Measurements from ENCODE around the gene SUSD4. TPM values are rescaled to one million over a fixed set of nuclear protein-coding genes. Genes with fewer than 3 reads are reported as not detected.

Gene SUSD4
- total and polyA plus RNA-seq, 2 donors: 4.6 to 5.2 TPM

GRCh38 chr1:223197923-223198627, 165.9 kb downstream of the SUSD4 start:
- Histone ChIP-seq H3K27ac (ENCODE audit: low read depth in 1 of 2, low read length in 1 of 2) (no peak overlapping the region), H3K36me3 (ENCODE audit: control insufficient read depth in 2 of 2, insufficient read depth in 2 of 2, low read length in 1 of 2) (no peaks in the 10 kb centered on the region), H3K27me3 (ENCODE audit: control insufficient read depth in 2 of 2, insufficient read depth in 1 of 2, low read length in 1 of 2) (no peaks in the 10 kb centered on the region), H3K4me1 (ENCODE audit: control insufficient read depth in 2 of 2, insufficient read depth in 2 of 2, low read length in 2 of 2) (peaks cover 13 to 39% of the 10 kb centered on the region in 2 donors), H3K9me3 (ENCODE audit: control insufficient read depth in 2 of 2, insufficient read depth in 1 of 2, low read length in 1 of 2) (peaks cover 0 to 4% of the 10 kb centered on the region in 2 donors), H3K4me3 (ENCODE audit: low read length in 2 of 2) (no peak overlapping the region)
- WGBS: 73% methylated on average over 4 of the region's 4 CpGs
- DNase-seq (ENCODE audit: low read depth in 6 of 9, low spot score in 9 of 9): no peak

DNA sequence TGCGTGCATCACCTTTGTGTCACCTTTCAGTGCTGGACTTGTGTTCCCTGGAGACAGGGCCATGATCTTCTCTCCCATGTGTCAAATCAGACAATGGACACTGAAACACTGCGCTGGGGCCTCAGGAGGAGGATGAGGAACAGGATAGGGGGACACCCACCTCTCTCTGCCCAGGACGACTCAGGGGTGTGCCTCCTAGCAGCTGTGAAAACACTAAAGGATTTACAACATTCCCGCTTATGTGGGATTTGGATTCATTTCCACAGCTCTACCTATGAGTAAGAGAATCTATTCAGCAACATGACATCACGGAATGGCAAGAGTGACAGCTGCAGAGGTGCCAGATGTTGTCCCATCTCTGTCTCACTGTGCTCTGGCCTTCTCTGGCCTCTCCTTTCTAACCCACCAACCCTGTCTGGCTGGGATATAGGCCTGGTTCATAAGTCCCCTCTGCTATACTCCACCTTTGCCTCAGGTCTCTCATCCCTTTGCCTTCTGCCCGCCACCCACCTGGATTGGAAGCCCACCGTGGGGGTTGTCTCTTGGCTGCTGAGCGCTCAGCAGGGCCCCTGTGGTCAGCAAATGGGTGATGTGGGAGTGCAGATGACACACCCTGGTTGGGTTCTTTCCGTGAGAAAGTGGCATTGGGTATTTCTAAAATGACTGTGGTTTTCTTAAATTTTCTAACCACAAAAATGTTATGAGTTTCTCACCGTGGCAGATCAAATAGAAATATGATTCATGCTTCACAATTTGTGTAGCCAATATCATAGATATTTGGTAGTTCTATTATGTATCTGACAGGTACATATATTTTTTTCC, 173.9 kb downstream of the SUSD4 start:
- Histone ChIP-seq H3K27ac (ENCODE audit: low read depth in 1 of 2, low read length in 1 of 2) (peak overlapping the region in 1 of 2 donors; percentile 19), H3K4me1 (ENCODE audit: control insufficient read depth in 2 of 2, insufficient read depth in 2 of 2, low read length in 2 of 2) (peaks cover 0 to 18% of the 10 kb centered on the region in 2 donors), H3K36me3 (ENCODE audit: control insufficient read depth in 2 of 2, insufficient read depth in 2 of 2, low read length in 1 of 2) (no peaks in the 10 kb centered on the region), H3K4me3 (ENCODE audit: low read length in 2 of 2) (no peak overlapping the region), H3K27me3 (ENCODE audit: control insufficient read depth in 2 of 2, insufficient read depth in 1 of 2, low read length in 1 of 2) (no peaks in the 10 kb centered on the region), H3K9me3 (ENCODE audit: control insufficient read depth in 2 of 2, insufficient read depth in 1 of 2, low read length in 1 of 2) (peaks cover 0 to 19% of the 10 kb centered on the region in 2 donors)
- peak in 1 of 9 donors; percentile 57 for DNase-seq (ENCODE audit: low read depth in 6 of 9, low spot score in 9 of 9)
- 51% methylated on average over 10 of the region's 10 CpGs for WGBS

GRCh38 chr1:223189525-223189902, 174.5 kb downstream of the SUSD4 start:
- WGBS: 97% methylated on average over 4 of the region's 4 CpGs
- Histone ChIP-seq H3K27ac (ENCODE audit: low read depth in 1 of 2, low read length in 1 of 2) (peak overlapping the region in 1 of 2 donors; percentile 19), H3K4me1 (ENCODE audit: control insufficient read depth in 2 of 2, insufficient read depth in 2 of 2, low read length in 2 of 2) (peaks cover 0 to 12% of the 10 kb centered on the region in 2 donors), H3K4me3 (ENCODE audit: low read length in 2 of 2) (no peak overlapping the region), H3K36me3 (ENCODE audit: control insufficient read depth in 2 of 2, insufficient read depth in 2 of 2, low read length in 1 of 2) (no peaks in the 10 kb centered on the region), H3K27me3 (ENCODE audit: control insufficient read depth in 2 of 2, insufficient read depth in 1 of 2, low read length in 1 of 2) (no peaks in the 10 kb centered on the region), H3K9me3 (ENCODE audit: control insufficient read depth in 2 of 2, insufficient read depth in 1 of 2, low read length in 1 of 2) (peaks cover 0 to 19% of the 10 kb centered on the region in 2 donors)
- no peak for DNase-seq (ENCODE audit: low read depth in 6 of 9, low spot score in 9 of 9)

GRCh38 chr1:223188618-223189356, 175.2 kb downstream of the SUSD4 start:
- no peak overlapping the region for H3K27ac ChIP-seq (ENCODE audit: low read depth in 1 of 2, low read length in 1 of 2)
- DNase-seq (ENCODE audit: low read depth in 6 of 9, low spot score in 9 of 9): no peak
- peaks cover 0 to 15% of the 10 kb centered on the region in 2 donors for H3K9me3 ChIP-seq (ENCODE audit: control insufficient read depth in 2 of 2, insufficient read depth in 1 of 2, low read length in 1 of 2)
- H3K36me3 ChIP-seq (ENCODE audit: control insufficient read depth in 2 of 2, insufficient read depth in 2 of 2, low read length in 1 of 2): no peaks in the 10 kb centered on the region
- H3K27me3 ChIP-seq (ENCODE audit: control insufficient read depth in 2 of 2, insufficient read depth in 1 of 2, low read length in 1 of 2): no peaks in the 10 kb centered on the region
- H3K4me1 ChIP-seq (ENCODE audit: control insufficient read depth in 2 of 2, insufficient read depth in 2 of 2, low read length in 2 of 2): peaks cover 0 to 12% of the 10 kb centered on the region in 2 donors
- no peak overlapping the region for H3K4me3 ChIP-seq (ENCODE audit: low read length in 2 of 2)
- 92% methylated on average over 5 of the region's 5 CpGs for WGBS

- DNase-seq (ENCODE audit: low read depth in 6 of 9, low spot score in 9 of 9): no peak
- H3K4me3 ChIP-seq (ENCODE audit: low read length in 2 of 2): no peak overlapping the region
- 84% methylated on average over 3 of the region's 3 CpGs for whole genome bisulfite sequencing
- H3K36me3 ChIP-seq (ENCODE audit: control insufficient read depth in 2 of 2, insufficient read depth in 2 of 2, low read length in 1 of 2): no peaks in the 10 kb centered on the region
- H3K9me3 ChIP-seq (ENCODE audit: control insufficient read depth in 2 of 2, insufficient read depth in 1 of 2, low read length in 1 of 2): peaks cover 0 to 15% of the 10 kb centered on the region in 2 donors
- no peak overlapping the region for H3K27ac ChIP-seq (ENCODE audit: low read depth in 1 of 2, low read length in 1 of 2)
- H3K4me1 ChIP-seq (ENCODE audit: control insufficient read depth in 2 of 2, insufficient read depth in 2 of 2, low read length in 2 of 2): peaks cover 0 to 12% of the 10 kb centered on the region in 2 donors
- no peaks in the 10 kb centered on the region for H3K27me3 ChIP-seq (ENCODE audit: control insufficient read depth in 2 of 2, insufficient read depth in 1 of 2, low read length in 1 of 2)
These were observed 177.2 kb downstream of the SUSD4 start for GRCh38 chr1:223186800-223187199.

DNA sequence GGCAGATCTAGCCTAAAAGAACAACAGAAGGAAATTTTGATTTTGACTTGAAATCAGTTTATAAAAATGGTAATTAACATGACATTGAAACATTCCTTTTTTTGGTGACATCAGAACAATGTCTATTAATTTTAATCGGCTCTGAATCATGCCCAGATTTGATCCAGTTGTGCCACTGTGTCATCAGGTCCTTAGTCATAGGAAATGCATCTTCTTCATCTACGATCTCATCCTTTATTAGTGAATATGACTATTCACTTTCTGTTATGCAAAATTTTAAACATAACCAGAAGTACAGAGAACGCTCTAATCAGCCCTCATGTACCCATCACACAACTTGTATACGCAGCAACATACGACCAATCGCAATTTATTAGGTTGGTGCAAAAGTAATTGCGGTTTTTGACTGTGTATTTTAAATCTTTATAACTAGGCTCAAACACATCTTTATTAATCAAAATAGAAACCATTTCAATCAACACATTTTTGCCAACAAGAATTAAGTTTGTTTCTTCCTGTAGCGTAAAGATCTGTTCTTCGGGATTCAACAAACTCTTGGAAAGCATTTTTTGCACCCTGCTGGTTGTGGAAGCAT, 180.6 kb downstream of the SUSD4 start:
- Histone ChIP-seq H3K36me3 (ENCODE audit: control insufficient read depth in 2 of 2, insufficient read depth in 2 of 2, low read length in 1 of 2) (no peaks in the 10 kb centered on the region), H3K27ac (ENCODE audit: low read depth in 1 of 2, low read length in 1 of 2) (no peak overlapping the region), H3K4me3 (ENCODE audit: low read length in 2 of 2) (no peak overlapping the region), H3K27me3 (ENCODE audit: control insufficient read depth in 2 of 2, insufficient read depth in 1 of 2, low read length in 1 of 2) (no peaks in the 10 kb centered on the region), H3K4me1 (ENCODE audit: control insufficient read depth in 2 of 2, insufficient read depth in 2 of 2, low read length in 2 of 2) (peaks cover 0 to 19% of the 10 kb centered on the region in 2 donors), H3K9me3 (ENCODE audit: control insufficient read depth in 2 of 2, insufficient read depth in 1 of 2, low read length in 1 of 2) (no peaks in the 10 kb centered on the region)
- WGBS: 97% methylated on average over 9 of the region's 9 CpGs
- no peak for DNase-seq (ENCODE audit: low read depth in 6 of 9, low spot score in 9 of 9)

GRCh38 chr1:223180731-223181321, 183.2 kb downstream of the SUSD4 start:
- 70% methylated on average over 5 of the region's 5 CpGs for WGBS
- no peaks in the 10 kb centered on the region for H3K27me3 ChIP-seq (ENCODE audit: control insufficient read depth in 2 of 2, insufficient read depth in 1 of 2, low read length in 1 of 2)
- H3K9me3 ChIP-seq (ENCODE audit: control insufficient read depth in 2 of 2, insufficient read depth in 1 of 2, low read length in 1 of 2): no peaks in the 10 kb centered on the region
- peak overlapping the region in 1 of 2 donors; percentile 67 for H3K27ac ChIP-seq (ENCODE audit: low read depth in 1 of 2, low read length in 1 of 2)
- H3K36me3 ChIP-seq (ENCODE audit: control insufficient read depth in 2 of 2, insufficient read depth in 2 of 2, low read length in 1 of 2): no peaks in the 10 kb centered on the region
- peak in 1 of 9 donors; percentile 39 for DNase-seq (ENCODE audit: low read depth in 6 of 9, low spot score in 9 of 9)
- H3K4me3 ChIP-seq (ENCODE audit: low read length in 2 of 2): no peak overlapping the region
- peaks cover 0 to 22% of the 10 kb centered on the region in 2 donors for H3K4me1 ChIP-seq (ENCODE audit: control insufficient read depth in 2 of 2, insufficient read depth in 2 of 2, low read length in 2 of 2)

GRCh38 chr1:223179786-223180185, 184.2 kb downstream of the SUSD4 start:
- WGBS: 98% methylated on average over 1 of the region's 1 CpG
- H3K27ac ChIP-seq (ENCODE audit: low read depth in 1 of 2, low read length in 1 of 2): no peak overlapping the region
- DNase-seq (ENCODE audit: low read depth in 6 of 9, low spot score in 9 of 9): no peak

More at GRCh38 chr1:223179786-223180185, 184.2 kb downstream of the SUSD4 start:
- no peaks in the 10 kb centered on the region for H3K9me3 ChIP-seq (ENCODE audit: control insufficient read depth in 2 of 2, insufficient read depth in 1 of 2, low read length in 1 of 2)
- H3K4me3 ChIP-seq (ENCODE audit: low read length in 2 of 2): no peak overlapping the region
- H3K27me3 ChIP-seq (ENCODE audit: control insufficient read depth in 2 of 2, insufficient read depth in 1 of 2, low read length in 1 of 2): no peaks in the 10 kb centered on the region
- H3K4me1 ChIP-seq (ENCODE audit: control insufficient read depth in 2 of 2, insufficient read depth in 2 of 2, low read length in 2 of 2): peaks cover 0 to 22% of the 10 kb centered on the region in 2 donors
- H3K36me3 ChIP-seq (ENCODE audit: control insufficient read depth in 2 of 2, insufficient read depth in 2 of 2, low read length in 1 of 2): no peaks in the 10 kb centered on the region
